BE2C (cell line): ENCODE results near the gene MMP15.

Experiments
- DNase-seq: peaks from one replicate; pipeline ENCODE4 v3.0.0-alpha.2; 2020
- H3K27me3 ChIP-seq: fragments of 250-450 bp; sonication (Bioruptor Pico); 2 replicates; pipeline ENCODE4 v1.5.1; 2020; ENCODE audit warnings: mild to moderate bottlenecking
- H3K36me3 ChIP-seq: fragments of 250-450 bp; sonication (Bioruptor Pico); 2 replicates; pipeline ENCODE4 v1.5.1; 2020; ENCODE audit warnings: mild to moderate bottlenecking
- H3K4me1 ChIP-seq: fragments of 250-450 bp; sonication (Bioruptor Pico); 2 replicates; pipeline ENCODE4 v1.5.1; 2020
- H3K4me3 ChIP-seq: 2 replicates; pipeline ENCODE4 v1.5.1; 2011; ENCODE audit warnings: low read depth, low read length
- H3K9me3 ChIP-seq: fragments of 250-450 bp; sonication (Bioruptor Pico); 2 replicates; pipeline ENCODE4 v1.5.1; 2020
- CTCF ChIP-seq: IDR thresholded peaks from 2 replicates; pipeline ENCODE4 v1.5.1; 2012; ENCODE audit warnings: mild to moderate bottlenecking, low read depth, low read length

Gene MMP15

GRCh38 chr16:58011652-58012051 is 13.9 kb upstream of the MMP15 start:
- Histone ChIP-seq H3K4me1 (no peaks in the 10 kb centered on the region; the same call in 1 of the 2 replicates), H3K4me3 (no peak overlapping the region), H3K36me3 (peaks cover 11% of the 10 kb centered on the region; the same call in 1 of the 2 replicates), H3K27me3 (no peaks in the 10 kb centered on the region), H3K9me3 (no peaks in the 10 kb centered on the region)
- TF ChIP-seq CTCF = no peak
- no peak for DNase-seq

- peaks cover 11% of the 10 kb centered on the region; the same call in 1 of the 2 replicates for H3K36me3 ChIP-seq
- no peaks in the 10 kb centered on the region for H3K9me3 ChIP-seq
- TF ChIP-seq CTCF = no peak
- no peak for DNase-seq
- H3K27me3 ChIP-seq = no peaks in the 10 kb centered on the region
- H3K4me3 ChIP-seq = no peak overlapping the region
- H3K4me1 ChIP-seq = no peaks in the 10 kb centered on the region; the same call in 1 of the 2 replicates
These were observed 13.1 kb upstream of the MMP15 start for GRCh38 chr16:58012481-58012880.

DNA sequence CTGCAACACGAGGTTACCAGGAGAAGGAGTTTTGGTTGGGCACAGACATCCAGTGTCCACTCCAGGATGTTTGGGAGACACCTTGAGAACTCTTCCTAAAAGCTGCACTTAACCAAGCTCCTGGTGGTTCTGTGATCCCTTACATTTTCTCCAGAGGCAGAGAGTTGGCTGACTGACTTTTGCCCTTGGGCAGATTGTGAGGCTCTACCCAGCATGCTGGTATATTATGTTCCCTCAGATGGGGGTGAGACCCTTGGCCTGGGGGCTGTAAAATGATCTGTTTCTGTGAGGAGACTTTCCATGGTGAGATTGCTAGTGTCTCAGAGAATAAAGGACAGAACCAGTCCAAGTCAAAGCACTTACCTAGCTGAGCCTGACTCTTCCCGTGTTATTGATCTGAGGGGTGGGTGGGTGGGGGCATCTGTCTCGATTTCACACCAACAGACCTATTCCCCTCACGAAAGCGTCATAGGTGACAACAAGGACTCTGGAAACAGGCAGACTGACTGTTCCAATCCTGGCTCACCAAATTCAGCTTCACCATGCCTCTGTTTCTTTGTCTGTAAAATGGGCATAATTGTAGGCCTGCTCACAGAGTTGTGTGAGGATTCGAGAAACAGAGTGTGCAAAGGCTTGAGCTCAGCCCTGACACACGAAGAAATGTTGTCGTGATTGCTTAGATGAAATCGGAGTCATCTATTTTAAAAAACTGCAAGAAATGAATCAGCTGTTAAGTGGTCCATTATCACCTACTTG is 12.2 kb upstream of the MMP15 start:
- Histone ChIP-seq H3K4me1 (no peaks in the 10 kb centered on the region; the same call in 1 of the 2 replicates), H3K4me3 (no peak overlapping the region), H3K27me3 (no peaks in the 10 kb centered on the region), H3K36me3 (peaks cover 11% of the 10 kb centered on the region; the same call in 1 of the 2 replicates), H3K9me3 (no peaks in the 10 kb centered on the region)
- TF ChIP-seq CTCF = no peak
- no peak for DNase-seq

GRCh38 chr16:58016840-58017446 is 8.6 kb upstream of the MMP15 start:
- Histone ChIP-seq H3K9me3 (no peaks in the 10 kb centered on the region), H3K36me3 (peaks cover 4% of the 10 kb centered on the region; the same call in 1 of the 2 replicates), H3K27me3 (no peaks in the 10 kb centered on the region), H3K4me3 (no peak overlapping the region), H3K4me1 (peaks cover 13% of the 10 kb centered on the region)
- no peak for DNase-seq
- no peak for TF ChIP-seq CTCF

DNA sequence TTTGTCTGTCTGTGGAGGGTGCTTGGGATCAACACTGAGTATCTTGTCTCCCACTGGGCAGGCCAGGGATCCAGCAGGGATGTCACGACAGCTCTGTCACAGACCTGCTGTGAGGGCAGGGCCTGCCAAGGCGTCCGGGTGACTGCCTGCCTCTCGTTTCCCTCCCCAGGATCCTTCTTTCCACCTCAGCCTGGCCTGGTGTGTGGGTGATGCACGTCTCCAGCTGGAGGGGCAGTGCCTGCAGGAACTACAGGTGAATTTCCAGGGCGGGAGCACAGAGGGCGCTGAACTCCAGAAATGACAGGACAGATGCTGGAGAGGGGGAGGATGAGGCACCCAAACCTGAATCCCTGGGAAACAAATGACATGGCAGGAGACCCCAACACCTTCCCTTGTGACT is 6.8 kb upstream of the MMP15 start:
- peak; percentile 34; the same call in 1 of the 2 replicates for TF ChIP-seq CTCF
- Histone ChIP-seq H3K9me3 (no peaks in the 10 kb centered on the region), H3K27me3 (peaks cover 2% of the 10 kb centered on the region), H3K36me3 (no peaks in the 10 kb centered on the region; the same call in 1 of the 2 replicates), H3K4me1 (peaks cover 28% of the 10 kb centered on the region), H3K4me3 (no peak overlapping the region)
- DNase-seq = no peak
